Stimulated activated CD8-positive, alpha-beta memory T cell treated with anti-CD3 and anti-CD28 coated beads, Interleukin-12 subunit alpha, Interleukin-12 subunit beta, amount 100 ng/mL, for 1 hour (primary cell): ENCODE data around the gene NLRC5.
"Not testable (repeated sequence)": the region's sequence is repeated elsewhere in the genome, so short reads cannot be mapped to it uniquely, and the experiment has no call there.

Source experiments
- DNase-seq: peaks from one replicate; pipeline ENCODE4 v3.0.0-alpha.2; 2020; ENCODE audit warnings: low read depth

NLRC5 gene

GRCh38 chr16:57071831-57072582 lies 82.7 kb downstream of the NLRC5 start:
- no peak for DNase-seq

- no peak for DNase-seq
Measured at GRCh38 chr16:57072616-57073275, 83.4 kb downstream of the NLRC5 start.

GRCh38 chr16:57077714-57078113 lies 88.4 kb downstream of the NLRC5 start:
- DNase-seq: no peak

GRCh38 chr16:57081744-57082143 lies 92.4 kb downstream of the NLRC5 start:
- DNase-seq: no peak

- no peak for DNase-seq
Measured at GRCh38 chr16:57082664-57083063, 93.3 kb downstream of the NLRC5 start.

GRCh38 chr16:57083485-57084126 lies 94.2 kb downstream of the NLRC5 start:
- DNase-seq: no peak

- peak; percentile 57 for DNase-seq
Measured at GRCh38 chr16:57084257-57084770, 95.0 kb downstream of the NLRC5 start.

GRCh38 chr16:57084996-57085395 lies 95.6 kb downstream of the NLRC5 start:
- DNase-seq: no peak

- DNase-seq: no peak
Measured at GRCh38 chr16:57087003-57087402, 97.6 kb downstream of the NLRC5 start.

GRCh38 chr16:57089406-57089805 lies 100.0 kb downstream of the NLRC5 start:
- no peak for DNase-seq

GRCh38 chr16:57091200-57091974 lies 102.0 kb downstream of the NLRC5 start:
- no peak for DNase-seq

- no peak for DNase-seq
Measured at GRCh38 chr16:57091975-57092785, 102.8 kb downstream of the NLRC5 start, which contains the start of gene CPNE2. Gene CPNE2, plus strand, starts transcription at chr16:57092583. Its CDS starts 18,160 bp downstream, at chr16:57110743.

GRCh38 chr16:57092786-57093411 lies 103.5 kb downstream of the NLRC5 start:
- DNase-seq: peak; percentile 20

GRCh38 chr16:57093666-57094564 lies 104.6 kb downstream of the NLRC5 start:
- no peak for DNase-seq

- no peak for DNase-seq
Measured at GRCh38 chr16:57094911-57095310, 105.6 kb downstream of the NLRC5 start.

GRCh38 chr16:57096192-57096591 lies 106.8 kb downstream of the NLRC5 start:
- no peak for DNase-seq

- no peak for DNase-seq
Measured at GRCh38 chr16:57096793-57097192, 107.4 kb downstream of the NLRC5 start.

- no peak for DNase-seq
Measured at GRCh38 chr16:57098188-57098841, 109.0 kb downstream of the NLRC5 start.

- DNase-seq: not testable (repeated sequence)
Measured at GRCh38 chr16:57099965-57100364, 110.6 kb downstream of the NLRC5 start.
